ENCODE results near the gene MRPS25.

MRPS25 gene

DNA sequence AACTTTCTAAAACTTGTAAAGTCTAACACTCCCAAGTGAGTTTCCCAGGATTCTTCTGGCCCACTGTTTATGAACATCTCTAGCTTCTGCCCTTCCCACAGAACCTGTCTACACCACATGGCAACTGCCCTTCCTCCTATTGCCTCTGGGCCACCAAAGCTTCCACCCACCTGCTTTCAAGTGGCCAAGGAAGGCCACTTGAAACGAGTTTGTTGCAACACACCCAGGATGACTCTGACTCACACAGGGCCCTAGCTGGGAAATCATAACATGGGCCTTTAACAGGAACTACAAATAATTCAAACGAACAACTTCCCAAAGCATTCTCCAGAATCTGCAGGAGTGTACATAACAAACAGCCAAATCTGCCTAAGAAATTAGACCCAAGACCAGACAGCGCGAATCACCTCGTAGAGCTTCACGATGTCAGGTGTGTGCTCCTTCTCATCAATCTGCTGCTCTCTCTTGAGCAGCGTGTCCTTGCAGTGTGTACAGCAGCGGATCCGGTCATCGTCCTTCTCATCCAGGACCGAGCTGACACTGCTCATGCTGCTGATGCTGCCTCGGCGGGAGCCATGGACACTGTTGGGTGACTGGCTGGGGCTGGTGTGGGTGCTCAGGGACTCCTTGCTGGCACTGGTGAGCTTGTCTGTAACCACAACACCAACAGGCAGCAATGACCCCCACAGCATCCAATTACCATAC, 17.0 kb upstream of the MRPS25 start:
- DNase-seq, result no peak

DNA sequence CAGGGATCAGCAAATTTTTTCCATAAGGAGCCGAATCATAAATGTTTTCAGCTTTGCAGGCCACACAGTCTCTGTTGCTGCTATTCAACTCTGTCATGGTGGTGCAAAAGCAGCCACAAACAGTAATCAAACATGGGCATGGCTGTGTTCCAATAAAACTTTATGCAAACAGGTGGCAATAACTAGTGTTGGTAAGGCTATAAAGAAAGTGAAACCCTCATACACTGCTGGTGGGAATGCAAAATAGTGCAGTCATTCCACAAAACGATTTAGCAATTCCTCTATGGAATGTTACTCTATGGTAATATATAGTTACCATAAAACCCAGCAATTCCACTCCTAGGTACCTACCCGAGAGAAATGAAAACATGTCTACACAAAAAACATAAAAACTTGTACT, 14.0 kb upstream of the MRPS25 start:
- no peak for DNase-seq

DNA sequence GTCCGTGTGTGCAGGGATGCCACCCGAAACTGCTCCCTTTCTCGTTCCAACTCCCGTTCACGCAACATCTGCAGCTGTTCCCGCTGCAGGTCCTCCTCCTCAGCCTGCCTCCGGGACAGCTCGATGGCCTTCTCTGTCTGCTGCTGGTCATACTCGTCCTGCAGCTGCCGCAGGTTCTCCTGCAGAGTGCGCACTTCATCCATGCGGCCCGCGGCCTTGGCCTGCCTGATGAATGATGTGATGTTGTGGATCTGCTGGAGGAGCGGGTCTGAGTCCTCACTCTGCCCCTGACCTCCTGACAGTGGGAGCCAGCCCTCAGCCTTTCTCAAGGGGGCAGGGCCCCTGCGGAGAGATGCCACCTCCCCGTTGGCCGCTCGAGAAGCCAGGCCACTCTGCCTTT, 9.4 kb upstream of the MRPS25 start:
- no peak for DNase-seq

DNA sequence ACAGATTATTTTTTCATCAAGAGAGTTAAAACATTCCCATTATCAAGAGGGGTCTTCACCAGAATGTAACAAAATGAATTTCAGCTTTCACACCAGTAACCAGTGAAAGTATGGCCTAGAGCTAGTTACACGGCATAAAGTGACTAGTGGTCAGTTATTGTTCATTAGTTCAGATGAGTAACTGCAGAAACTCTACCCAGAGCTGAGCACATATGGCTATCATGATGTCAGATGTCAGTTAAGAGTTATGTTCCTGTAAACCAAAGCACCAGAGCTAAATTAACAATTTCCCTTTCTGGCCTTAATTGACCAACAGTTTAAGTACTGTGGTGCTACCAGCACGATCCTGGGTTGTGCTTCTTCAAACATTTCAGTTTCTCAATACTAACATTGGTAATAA, 6.6 kb upstream of the MRPS25 start:
- no peak for DNase-seq

DNA sequence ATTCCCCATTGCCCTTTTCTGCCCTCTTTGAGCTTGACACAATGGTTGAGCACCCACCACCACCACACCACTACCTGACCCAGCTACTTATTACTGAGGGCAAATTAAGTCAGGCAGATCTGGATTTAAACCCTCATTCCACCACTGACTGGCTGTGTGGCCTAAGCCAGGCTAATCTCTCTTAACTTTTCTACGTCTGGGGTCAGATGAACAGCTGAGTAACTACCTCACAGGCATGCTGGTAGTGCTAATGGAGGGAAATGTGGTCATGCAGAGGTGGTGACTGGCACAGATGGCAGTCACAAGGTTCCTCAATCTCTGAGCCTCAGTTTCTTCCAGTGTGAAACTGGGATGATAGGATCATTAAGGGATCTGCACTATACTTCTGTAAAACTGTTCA, 4.3 kb upstream of the MRPS25 start:
- no peak for DNase-seq

DNA sequence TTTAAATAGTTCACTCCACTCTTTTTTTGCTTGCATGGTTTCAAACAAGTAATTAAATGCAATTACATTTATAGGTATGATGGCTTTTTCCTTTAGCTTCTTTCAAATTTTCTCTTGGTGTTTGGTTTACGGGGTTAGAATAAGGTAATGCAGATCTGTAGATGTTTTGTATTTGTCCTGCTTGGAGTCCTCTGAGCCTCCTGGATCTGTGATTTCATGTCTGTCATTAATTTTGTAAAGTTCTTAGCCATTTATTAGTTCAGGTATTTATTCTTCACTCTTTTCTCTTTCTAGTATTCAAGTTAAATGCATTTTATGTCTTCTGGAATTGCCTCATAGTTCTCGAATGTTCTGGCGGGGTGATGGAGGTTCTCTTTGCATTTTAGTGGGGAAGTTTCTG, 1.4 kb upstream of the MRPS25 start:
- DNase-seq, result no peak

DNA sequence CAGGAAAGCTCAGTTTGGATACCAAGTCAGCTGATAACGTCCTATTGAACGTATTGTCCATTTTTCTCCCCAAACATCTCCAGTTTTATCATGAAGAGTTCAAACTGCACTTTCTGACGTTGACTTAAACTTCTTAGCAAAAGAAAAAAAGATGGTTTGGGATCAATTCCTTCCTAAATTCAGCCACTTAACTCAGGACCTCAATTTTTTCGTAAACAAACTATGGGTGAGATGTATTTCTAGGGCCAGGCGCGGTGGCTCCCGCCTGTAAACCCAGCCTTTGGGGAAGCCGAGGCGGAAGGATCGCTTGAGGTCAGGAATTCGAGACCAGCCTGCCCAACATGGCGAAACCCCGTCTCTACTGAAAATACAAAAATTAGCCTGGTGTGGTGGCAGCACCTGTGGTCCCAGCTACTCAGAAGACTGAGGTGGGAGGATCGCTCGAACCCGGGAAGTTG, 464 bp upstream of the MRPS25 start:
- no peak for DNase-seq

DNA sequence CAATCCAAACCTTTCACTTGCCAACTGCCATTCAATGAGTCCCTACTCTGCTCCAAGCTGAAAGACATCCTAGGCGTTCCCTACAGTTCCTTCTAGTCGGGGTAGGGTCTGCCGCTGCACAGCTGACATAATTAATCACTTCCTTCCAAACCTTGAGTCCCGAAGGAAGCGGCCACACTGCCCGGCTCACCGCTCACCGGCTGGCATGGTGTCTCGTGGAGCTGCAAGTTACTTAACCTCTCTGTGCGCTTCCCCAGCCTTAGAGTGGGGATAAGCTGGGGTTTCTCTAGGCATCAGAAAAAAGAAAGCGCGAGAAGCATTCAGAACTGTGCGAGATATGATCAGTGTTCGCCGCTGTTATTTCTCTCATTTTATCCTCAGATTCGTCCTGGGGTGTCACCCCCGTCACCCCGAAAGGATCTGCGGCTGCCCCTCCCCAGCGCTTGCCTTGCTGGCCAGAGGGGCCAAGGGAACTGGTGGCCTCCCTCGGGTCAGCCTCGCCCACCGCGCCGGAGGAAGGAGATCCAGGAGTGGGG, 748 bp downstream of the MRPS25 start:
- DNase-seq, result peak; percentile 52

DNA sequence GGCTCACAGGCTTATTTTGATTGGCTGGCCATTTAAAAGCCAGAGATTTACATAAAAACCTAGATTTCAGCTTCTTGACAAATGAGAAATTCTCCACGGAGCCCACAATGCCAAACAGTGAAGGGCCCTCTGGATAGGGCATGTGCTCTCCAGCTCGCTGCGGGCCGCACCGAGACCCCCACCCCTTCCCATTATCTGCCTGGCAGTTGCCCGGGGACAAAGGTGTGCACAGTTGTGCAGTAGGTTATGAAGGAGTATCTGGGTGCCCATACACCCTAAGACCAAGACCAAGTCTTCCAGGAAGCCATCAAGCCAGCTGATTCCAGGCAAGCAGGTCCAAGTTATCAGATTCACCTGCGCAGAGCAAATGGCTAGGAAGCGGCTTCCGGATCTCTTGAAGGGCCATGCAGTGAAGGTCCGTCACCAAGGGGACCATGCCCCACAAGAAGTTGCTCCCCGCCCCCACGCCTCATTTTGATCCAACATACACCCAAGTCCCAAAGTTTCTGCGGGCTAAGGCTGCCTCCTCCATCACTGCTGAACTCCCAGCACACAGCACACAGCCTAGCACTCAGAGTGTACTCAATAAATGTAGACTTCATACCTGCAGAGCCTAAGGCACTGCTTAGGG, 1.3 kb downstream of the MRPS25 start:
- no peak for DNase-seq

DNA sequence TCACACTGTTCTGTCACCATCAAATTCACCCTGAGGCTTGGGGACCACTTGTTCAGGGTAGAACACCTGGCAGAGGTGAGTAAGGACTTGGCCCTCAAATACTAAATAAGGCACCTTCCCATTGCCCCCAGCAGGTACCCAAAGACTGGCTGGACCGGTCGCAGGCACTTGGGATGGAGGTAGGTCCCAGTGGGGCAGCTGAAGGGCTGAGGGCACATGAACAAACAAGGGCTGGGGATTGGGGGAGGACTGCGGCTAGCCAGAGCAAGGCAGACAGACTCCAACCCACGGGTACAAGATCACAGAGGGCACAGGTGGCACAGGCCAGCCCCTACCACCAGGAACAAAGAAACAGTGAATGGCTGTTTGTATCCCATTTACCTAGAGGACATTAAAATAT, 1.9 kb downstream of the MRPS25 start:
- no peak for DNase-seq

DNA sequence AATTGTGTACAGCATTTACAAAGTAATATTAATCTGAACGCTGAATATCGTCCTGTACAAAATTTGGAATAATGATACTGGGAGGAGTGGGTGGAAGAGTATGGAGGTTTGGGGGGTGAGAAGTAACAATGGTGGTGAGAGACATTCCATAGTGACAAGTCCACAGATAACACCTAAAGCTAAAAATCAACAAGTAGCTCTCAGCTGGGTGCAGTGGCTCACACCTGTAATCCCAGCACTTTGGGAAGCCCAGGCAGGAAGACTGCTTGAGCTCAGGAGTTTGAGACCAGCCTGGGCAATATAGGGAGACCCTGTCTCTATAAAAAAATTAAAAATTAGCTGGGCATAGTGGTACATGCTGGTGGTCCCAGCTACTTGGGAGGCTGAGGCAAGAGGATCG, 5.1 kb downstream of the MRPS25 start:
- DNase-seq, result no peak

DNA sequence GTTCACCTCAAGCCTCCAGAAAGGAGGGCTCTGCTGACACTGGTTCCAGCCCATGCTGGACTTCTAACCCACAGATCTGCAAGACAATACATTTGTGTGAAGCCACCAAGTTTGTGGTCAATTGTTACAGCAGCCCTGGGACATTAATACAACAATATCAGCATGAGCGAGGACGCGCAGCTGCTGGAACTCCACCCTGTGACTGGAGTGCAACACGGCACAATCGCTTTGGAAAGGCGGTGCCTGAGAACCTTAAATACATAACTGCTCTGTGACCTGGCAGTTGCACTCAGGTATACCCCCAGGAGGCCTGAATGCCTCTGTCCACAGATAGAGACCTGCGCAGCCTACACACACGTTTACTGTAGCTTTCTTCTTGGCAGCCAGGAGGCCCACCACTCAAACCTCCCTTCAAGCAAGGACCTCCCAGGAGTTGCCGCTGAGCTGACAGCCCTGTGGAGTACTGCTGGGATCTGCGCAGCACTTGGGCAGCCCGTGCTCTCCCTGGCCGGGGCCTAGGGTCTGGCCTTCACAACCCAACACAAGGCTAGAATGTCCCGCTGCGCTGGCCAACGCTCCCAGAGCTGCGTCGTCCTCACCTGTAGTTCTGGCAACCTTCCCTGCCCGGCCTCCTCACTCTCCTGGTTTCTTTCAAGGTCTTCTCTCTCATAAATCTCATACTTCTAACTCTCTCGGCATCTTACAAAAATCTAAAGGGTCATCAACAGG, 8.3 kb downstream of the MRPS25 start:
- no peak for DNase-seq

DNA sequence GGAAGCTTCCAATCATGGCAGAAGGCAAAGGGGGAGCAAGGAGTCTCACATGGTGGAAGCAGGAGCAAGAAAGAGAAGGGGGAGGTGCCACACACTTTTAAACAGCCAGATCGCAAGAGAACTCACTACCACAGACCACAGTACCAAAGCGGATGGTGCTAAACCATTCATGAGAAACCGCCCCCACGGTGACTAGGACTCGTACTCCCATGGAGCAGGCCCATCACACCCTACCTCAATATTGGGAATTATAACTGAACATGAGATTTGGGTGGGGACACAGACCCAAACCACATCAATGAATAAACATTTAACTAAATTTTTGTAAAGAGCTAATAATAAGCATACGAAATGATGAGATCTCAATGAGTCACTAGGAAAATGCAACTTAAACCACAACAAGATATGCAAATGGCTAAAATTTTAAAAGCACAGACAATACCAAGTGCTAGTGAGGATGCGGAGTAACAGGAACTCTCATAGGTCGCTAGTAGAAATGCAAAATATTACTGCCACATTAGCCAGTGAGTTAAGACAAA, 10.0 kb downstream of the MRPS25 start:
- DNase-seq, result no peak

DNA sequence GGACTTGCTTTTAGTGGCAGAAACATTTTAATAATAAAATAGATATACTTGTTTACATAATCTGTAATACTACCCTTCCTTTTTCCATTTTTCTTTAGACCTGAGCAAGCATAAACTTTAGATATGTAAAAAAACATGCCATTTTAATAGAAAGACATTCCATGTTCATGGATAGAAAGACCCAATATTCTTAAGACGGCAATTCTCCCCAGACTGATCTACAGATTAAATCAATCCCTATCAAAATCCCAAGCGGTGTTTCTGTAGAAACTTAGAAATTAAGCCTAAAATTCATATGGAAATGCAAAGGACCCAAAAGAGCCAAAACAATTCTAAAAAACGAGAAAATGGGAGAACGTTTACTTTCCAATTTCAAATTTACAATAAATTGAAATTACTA, 11.6 kb downstream of the MRPS25 start:
- no peak for DNase-seq

DNA sequence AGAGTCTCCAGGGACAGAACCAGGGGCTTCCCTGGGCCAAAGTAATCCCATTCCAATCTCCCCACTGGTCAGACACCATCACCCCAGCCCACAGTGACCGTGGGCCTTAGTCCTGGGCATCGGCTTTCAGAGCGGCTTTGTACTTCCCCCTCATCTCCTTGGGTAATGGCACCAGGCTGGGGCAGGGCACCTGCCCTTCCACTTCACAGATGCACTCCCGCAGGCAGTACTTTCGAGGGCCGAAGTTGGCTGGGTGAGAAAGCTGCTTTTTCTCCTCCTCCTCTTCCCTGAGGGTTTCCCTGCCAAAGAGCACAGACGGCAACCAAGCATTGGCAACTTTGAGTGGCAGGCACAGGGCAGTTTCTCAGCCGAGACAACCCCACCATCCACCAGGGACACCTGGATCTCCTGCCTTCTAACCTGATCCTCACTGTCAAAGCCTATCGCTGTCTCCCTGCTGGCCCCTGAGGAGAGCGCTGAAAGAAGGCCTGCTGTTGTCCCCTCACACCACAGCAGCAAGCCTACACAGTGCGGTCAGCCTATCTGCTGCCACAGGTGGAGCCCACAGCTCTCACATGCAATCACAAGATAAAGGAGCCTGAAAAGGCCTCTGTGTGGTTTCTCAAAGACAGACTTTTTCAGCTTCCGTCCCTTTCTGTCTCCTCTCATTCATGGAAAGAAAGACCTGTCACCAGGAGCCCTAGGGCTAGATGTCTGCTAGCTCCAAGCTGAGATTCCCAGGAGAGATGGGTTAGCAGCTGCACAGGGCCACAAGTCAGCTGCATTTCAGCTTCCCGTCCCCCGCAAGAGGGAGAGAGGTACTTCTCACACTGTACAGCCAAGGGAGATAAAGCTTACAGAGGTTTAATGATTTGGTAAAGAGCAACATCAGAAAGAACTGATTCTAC, 12.5 kb downstream of the MRPS25 start:
- DNase-seq, result peak; percentile 27

DNA sequence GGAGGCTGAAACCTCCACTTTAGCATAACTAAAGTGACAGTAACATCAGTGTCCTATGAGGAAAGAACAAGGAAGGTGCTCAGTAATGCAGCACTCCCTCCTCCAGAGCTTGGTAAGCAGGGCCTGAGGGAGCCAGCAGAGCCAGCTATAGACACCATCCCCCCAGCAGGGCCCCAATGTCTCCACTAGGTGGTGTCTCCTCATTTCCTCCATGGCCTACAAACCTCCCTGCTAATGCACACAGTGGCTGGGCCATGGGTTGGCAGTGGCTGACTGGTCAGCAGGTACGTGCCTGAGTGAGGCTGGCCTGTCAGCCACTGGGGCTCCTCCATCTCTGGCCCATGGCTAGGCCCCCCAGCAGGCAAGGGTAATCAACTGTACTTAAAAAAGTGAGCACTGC, 13.6 kb downstream of the MRPS25 start:
- peak; percentile 38 for DNase-seq

DNA sequence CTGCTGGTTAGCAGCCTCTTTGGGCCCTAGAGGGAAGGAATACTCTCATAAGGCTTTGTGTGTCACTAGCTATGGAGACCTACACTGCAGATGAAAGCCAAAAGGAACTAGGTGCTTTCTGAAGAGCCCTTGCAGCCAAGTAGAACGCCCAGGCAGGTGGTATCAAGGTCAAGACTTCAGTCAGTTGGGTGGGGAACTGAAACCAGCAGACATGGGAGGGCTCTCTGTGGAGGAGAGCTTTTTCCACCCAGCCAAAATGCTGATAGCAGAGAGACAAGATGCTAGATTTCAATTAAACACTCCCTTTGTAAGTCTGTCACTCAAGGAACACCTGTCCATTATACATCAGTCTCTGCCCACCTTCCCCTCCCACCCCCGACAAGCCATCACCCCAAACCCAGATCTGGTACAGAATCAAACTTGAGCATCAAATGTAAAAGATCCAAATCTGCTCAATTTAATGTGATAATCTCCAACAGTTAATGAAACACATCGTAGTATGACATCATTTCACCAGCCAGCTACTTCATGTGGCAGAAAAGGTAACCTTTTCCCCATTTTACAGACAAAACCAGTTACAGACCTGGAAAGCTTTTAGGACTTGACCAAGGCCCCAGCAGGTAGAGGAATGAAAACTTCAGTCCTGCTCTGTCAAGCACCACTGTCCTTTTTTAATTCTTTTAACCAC, 14.6 kb downstream of the MRPS25 start:
- no peak for DNase-seq

DNA sequence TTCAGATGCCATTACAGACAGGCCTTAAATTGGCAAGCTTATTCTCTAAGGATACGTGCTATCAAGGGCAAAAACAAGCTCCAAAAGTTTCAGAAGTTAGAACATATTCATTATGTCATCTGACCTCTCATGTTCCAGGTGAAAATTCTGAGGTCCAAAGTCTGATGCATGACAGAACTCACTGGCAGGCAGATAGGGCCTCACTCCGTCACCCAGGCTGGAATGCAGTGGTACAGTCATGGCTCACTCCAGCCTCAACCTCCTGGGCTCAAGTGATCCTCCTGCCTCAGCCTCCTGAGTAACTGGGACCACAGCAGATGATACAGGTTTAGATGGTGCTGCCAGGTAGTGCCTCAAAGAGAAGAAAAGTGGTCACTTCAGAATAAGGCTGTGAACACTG, 15.5 kb downstream of the MRPS25 start:
- DNase-seq, result no peak

DNA sequence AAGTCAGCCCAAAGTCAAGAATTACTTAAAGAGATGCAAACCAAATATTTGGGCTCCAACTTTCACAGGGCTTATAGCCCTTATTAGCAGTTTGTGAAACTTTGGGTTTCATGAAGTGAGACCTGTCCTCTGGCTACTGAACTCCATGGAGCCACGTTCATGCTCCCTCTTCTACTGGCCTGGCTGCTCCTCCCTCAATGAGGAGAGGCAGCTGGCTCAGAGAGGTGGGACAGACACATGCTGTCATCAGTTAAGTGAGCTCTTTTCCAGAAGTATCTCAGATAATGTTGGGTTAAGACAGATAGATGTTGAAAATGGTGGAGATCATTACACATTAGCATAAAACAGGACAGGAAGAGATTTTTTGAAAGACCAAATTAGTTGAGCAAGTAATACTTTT, 19.4 kb downstream of the MRPS25 start:
- no peak for DNase-seq

DNA sequence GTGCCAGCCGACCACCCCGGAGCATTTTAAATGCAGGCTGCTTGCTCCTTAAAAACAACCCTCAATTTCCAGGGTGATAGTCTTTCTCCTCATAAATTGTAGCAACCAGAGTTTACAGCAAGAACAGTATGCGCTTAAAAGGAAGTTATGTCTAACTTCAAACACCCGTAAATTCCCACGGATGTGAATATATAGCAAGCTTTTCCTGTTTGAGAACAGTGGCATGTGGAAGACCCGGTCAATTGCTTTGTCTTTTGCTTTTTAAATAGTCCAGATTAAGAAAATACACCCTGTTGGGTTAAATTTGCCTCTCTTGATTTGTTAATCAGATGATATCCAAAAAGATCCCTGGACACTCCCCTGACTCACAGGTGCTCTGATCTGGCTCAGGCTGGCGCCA, 20.8 kb downstream of the MRPS25 start:
- DNase-seq, result no peak

DNA sequence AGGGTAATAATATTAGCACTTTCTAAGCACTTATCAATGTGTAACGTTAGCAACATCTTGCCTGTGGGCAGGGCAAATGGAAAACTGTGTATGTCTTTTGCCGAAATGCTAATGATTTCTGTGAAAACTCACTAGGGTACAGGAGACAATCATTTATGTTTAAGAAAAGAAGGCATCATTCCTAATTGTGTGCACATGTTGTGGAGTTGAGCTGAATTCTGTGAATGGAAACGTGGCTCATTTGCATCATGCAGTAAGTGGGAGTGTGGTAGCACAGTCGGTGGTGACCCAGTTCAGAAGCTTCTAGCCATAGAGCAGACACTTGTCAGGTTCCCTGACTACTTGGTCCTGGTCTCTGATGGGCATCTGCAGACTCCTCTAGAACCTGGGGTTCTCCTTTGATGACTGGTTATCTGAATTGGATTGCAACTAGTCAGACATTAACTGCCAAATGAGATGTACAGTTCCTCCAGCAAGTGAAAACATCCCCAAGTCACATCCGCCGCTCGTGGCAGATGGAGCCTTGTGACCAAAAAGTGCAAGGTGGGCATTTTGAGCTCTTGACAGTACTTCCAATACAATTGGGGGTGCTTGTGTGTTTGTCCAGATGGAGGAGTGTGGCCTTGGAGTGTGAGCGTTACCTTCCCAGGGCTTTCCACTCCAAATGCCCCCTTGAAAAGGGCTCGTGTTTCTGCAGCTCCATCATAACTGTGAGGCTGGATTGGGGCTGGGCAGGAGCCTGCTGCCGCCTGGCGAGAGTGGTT, 21.5 kb downstream of the MRPS25 start:
- DNase-seq, result no peak
